A673 (cell line): ENCODE measurements around the gene CAMSAP1. TPM values are rescaled to one million over a fixed set of nuclear protein-coding genes. Genes with fewer than 3 reads are reported as not detected.

Experiments used
- BruUV-seq: library from RNA; stranded (reverse); fragments of 400-500 nt; replicated peaks from 2 replicates; lab custom pipeline; 2021; lab: Mats Ljungman, UMichigan
- CTCF ChIA-PET: fragments of 300-600 bp; sonication (Branson Sonifier 250); formaldehyde crosslinking; loops from one replicate; lab custom pipeline; 2022; ENCODE audit warnings: antibody characterized with exemption; lab: Charles Lee
- POLR2A ChIA-PET: fragments of 300-600 bp; sonication (Branson Sonifier 250); formaldehyde crosslinking; loops from one replicate; lab custom pipeline; 2022; ENCODE audit warnings: antibody characterized with exemption; ENCODE audit not compliant: low non-redundant PET; lab: Charles Lee
- DNase-seq: peaks from one replicate; pipeline ENCODE4 v3.0.0-alpha.2; 2015; ENCODE audit warnings: low spot score
- H3K27ac ChIP-seq: fragments of 200-600 bp; sonication (generic); 2 replicates; pipeline ENCODE4 v1.5.1; 2016; ENCODE audit warnings: mixed run types, low read depth, mild to moderate bottlenecking, mixed read lengths, antibody characterized with exemption, low read length; ENCODE audit not compliant: poor library complexity, severe bottlenecking
- H3K27me3 ChIP-seq: fragments of 200-600 bp; sonication (generic); replicated peaks from 2 replicates; pipeline ENCODE4 v1.6.1; 2017; ENCODE audit warnings: mixed run types, low read depth, mild to moderate bottlenecking, mixed read lengths, antibody characterized with exemption, low read length; ENCODE audit not compliant: insufficient read depth, poor library complexity
- H3K36me3 ChIP-seq: fragments of 200-600 bp; sonication (generic); 2 replicates; pipeline ENCODE4 v1.6.1; 2016; ENCODE audit warnings: mixed run types, mild to moderate bottlenecking, mixed read lengths, antibody characterized with exemption, low read length; ENCODE audit not compliant: insufficient read depth, poor library complexity, severe bottlenecking
- H3K4me1 ChIP-seq: fragments of 200-600 bp; sonication (generic); 2 replicates; pipeline ENCODE4 v1.6.1; 2017; ENCODE audit warnings: mixed run types, mild to moderate bottlenecking, mixed read lengths, antibody characterized with exemption, low read length; ENCODE audit not compliant: insufficient read depth, poor library complexity, severe bottlenecking
- H3K4me3 ChIP-seq: fragments of 200-600 bp; sonication (generic); 2 replicates; pipeline ENCODE4 v1.5.1; 2016; ENCODE audit warnings: low read depth, mixed run types, mild to moderate bottlenecking, mixed read lengths, low read length; ENCODE audit not compliant: poor library complexity, severe bottlenecking
- H3K9me3 ChIP-seq: fragments of 200-600 bp; sonication (generic); 2 replicates; pipeline ENCODE4 v1.6.1; 2016; ENCODE audit warnings: mixed run types, low read depth, mild to moderate bottlenecking, mixed read lengths, antibody characterized with exemption, low read length; ENCODE audit not compliant: poor library complexity, severe bottlenecking
- CTCF ChIP-seq: fragments of 300-800, 200-600 bp; sonication (generic); conservative IDR thresholded peaks from 2 replicates; pipeline ENCODE4 v1.5.1; 2017; ENCODE audit warnings: low read depth, mild to moderate bottlenecking, antibody characterized with exemption, low read length, moderate library complexity, mixed read lengths
- EZH2 ChIP-seq: fragments of 200-600 bp; sonication (generic); IDR thresholded peaks from 2 replicates; pipeline ENCODE4 v1.6.1; 2017; ENCODE audit warnings: borderline replicate concordance, low read depth, mild to moderate bottlenecking, mixed read lengths, antibody characterized with exemption, low read length; ENCODE audit not compliant: poor library complexity, severe bottlenecking
- intact Hi-C: fragments of 100-400 bp; cut with micrococcal nuclease; formaldehyde crosslinking; loops from one replicate; pipeline ENCODE4 v1.10.0; 2022; ENCODE audit not compliant: unreplicated experiment
- total RNA-seq: library from RNA; stranded (reverse); gene quantifications from 2 replicates; pipeline ENCODE4 v1.2.3, GENCODE V29; 2021

Gene CAMSAP1
- total RNA-seq, 1 experiment from 2014 or later, result 52.3 TPM

GRCh38 chr9:135891027-135891631 lies 16.2 kb downstream of the CAMSAP1 start:
- Histone ChIP-seq H3K27ac (peak overlapping the region; percentile 73), H3K9me3 (peaks cover 16% of the 10 kb centered on the region), H3K27me3 (no peaks in the 10 kb centered on the region), H3K4me3 (no peak overlapping the region), H3K4me1 (peaks cover 44% of the 10 kb centered on the region), H3K36me3 (no peaks in the 10 kb centered on the region)
- CTCF ChIA-PET, result no interaction called here
- no TSS peak for BruUV-seq
- POLR2A ChIA-PET, result no interaction called here
- intact Hi-C loops, result no loop called here
- no peak for TF ChIP-seq CTCF
- no peak for DNase-seq

- no peaks in the 10 kb centered on the region for H3K27me3 ChIP-seq
- intact Hi-C loops, result no loop called here
- peaks cover 10% of the 10 kb centered on the region for H3K9me3 ChIP-seq
- no peaks in the 10 kb centered on the region for H3K36me3 ChIP-seq
- POLR2A ChIA-PET, result no interaction called here
- no TSS peak for BruUV-seq
- peaks cover 51% of the 10 kb centered on the region for H3K4me1 ChIP-seq
- CTCF ChIA-PET, result no interaction called here
- TF ChIP-seq EZH2 (no peak), CTCF (no peak)
- H3K4me3 ChIP-seq, result no peak overlapping the region
- peak overlapping the region; percentile 73 for H3K27ac ChIP-seq
- no peak for DNase-seq
Observed at GRCh38 chr9:135890190-135891026, 16.9 kb downstream of the CAMSAP1 start.

GRCh38 chr9:135889564-135890189 lies 17.7 kb downstream of the CAMSAP1 start:
- intact Hi-C loops, result no loop called here
- no peak overlapping the region for H3K4me3 ChIP-seq
- peaks cover 3% of the 10 kb centered on the region for H3K9me3 ChIP-seq
- CTCF ChIA-PET, result no interaction called here
- no TSS peak for BruUV-seq
- no peak for DNase-seq
- POLR2A ChIA-PET, result no interaction called here
- TF ChIP-seq EZH2 (no peak), CTCF (no peak)
- H3K4me1 ChIP-seq, result peaks cover 57% of the 10 kb centered on the region
- H3K27me3 ChIP-seq, result no peaks in the 10 kb centered on the region
- H3K36me3 ChIP-seq, result no peaks in the 10 kb centered on the region
- peak overlapping the region; percentile 50 for H3K27ac ChIP-seq
